M059J (cell line): ENCODE data around the gene DONSON. TPM values are rescaled to one million over a fixed set of nuclear protein-coding genes. Genes with fewer than 3 reads are reported as not detected.
"Not testable (repeated sequence)": the region's sequence is repeated elsewhere in the genome, so short reads cannot be mapped to it uniquely, and the experiment has no call there.

Source experiments
- DNase-seq: peaks from one replicate; pipeline ENCODE4 v3.0.0-alpha.2; 2012; ENCODE audit warnings: low read depth
- total RNA-seq: library from RNA; depleted of rRNA; stranded (reverse); fragments of >200 nt; shearing (Covaris generic); gene quantifications from 2 replicates; pipeline ENCODE4 v1.2.3, GENCODE V29; 2014; rRNA removed

DONSON gene, protein sequence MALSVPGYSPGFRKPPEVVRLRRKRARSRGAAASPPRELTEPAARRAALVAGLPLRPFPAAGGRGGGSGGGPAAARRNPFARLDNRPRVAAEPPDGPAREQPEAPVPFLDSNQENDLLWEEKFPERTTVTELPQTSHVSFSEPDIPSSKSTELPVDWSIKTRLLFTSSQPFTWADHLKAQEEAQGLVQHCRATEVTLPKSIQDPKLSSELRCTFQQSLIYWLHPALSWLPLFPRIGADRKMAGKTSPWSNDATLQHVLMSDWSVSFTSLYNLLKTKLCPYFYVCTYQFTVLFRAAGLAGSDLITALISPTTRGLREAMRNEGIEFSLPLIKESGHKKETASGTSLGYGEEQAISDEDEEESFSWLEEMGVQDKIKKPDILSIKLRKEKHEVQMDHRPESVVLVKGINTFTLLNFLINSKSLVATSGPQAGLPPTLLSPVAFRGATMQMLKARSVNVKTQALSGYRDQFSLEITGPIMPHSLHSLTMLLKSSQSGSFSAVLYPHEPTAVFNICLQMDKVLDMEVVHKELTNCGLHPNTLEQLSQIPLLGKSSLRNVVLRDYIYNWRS
- 73.6 and 106 TPM in 2 replicates for total RNA-seq

DNA sequence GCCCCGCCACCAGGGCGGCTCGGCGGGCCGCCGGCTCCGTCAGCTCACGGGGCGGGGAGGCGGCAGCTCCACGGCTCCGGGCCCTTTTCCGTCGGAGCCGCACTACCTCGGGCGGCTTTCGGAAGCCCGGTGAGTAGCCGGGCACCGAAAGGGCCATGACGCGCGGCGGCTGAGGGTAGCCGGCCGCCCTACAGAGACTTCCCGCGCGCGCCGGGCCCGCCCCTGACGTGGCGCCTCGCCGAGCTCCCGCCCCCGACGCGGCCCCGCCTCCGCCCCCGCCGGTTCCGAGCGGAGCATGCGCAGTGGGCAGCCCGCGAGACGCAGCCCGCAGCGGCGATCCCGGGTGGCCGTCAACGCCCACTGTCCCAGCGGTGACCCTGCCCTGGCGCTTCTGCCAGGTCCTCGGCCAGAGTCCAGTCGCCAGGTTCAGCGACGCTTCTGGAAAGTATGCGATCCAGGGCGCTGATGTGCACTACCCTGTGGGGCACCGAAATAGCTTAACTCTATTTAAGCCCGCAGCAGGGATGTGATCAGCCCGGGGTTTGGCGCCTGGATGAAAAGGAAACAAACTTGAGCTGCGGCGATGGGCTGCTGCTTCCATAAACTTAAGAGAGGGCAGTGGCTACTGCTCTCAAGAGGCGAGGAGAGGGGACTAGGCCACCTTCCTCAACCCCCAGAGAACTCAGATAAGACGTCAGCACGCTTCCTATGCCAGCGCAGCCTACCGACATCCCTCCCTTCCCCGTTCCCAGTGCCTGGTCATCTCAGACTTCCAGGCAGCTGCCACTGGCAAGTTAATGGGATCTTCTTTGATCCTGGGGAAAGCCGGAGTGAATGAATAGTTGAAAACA, at the start of gene DONSON:
Gene DONSON (minus strand): TSS at position 200 of the 851 bp plus-strand sequence. CDS start 43 bp downstream, at position 157.
- DNase-seq = peak; percentile 94

DNA sequence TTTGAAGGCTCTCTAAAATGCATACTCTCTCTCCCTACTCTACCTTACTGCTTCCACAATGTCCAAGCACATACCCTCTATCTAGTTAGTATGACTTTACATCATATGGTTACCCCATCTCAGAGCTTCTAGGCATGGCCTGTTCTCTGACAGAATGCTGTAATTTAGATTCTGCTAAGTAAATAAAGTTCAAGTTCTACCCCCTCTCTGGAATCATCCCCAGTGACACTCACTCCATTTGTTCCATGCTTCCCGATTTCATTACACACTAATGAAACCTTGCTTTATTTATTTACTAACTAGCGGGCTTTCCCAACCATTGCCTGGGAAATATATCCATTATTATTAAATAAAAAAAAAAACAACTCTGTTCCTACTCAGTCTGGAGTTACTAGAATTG, 45.8 kb upstream of the DONSON start:
- no peak for DNase-seq

DNA sequence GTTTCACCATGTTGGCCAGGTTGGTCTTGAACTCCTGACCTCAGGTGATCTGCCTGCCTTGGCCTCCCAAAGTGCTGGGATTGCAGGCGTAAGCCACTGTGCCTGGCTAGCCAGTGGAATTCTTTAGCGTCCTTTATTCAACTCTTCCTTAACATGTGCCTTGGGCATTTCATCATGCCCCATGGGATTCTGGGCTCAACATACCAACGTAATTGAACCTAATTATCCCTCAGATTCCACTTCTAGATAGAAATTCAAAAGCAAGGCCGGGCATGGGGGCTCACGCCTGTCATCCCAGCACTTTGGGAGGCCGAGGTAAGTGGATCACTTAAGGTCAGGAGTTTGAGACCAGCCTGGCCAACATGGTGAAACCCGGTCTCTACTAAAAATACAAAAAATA, 37.7 kb upstream of the DONSON start:
- DNase-seq = not testable (repeated sequence)

DNA sequence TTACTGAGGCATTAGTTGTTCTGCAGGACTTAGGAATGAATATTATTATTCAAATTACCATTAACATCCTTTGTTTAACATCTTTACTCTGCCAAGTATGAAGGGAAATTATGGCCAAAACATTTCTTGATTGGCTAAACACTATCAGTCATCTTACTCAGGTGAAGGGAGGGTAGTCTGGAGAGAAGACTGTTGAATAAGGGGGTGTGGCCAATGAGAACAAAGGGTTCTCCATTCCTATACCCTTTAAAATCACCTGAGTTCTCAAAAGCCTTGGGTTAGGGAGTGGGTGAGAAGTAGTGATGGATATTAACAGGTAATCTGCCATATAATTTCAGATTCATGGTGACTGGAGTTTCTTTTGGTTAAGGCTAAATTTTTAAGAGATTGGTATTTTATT, 33.8 kb upstream of the DONSON start:
- DNase-seq = no peak

GRCh38 chr21:33619726-33620125, 31.2 kb upstream of the DONSON start:
- no peak for DNase-seq

DNA sequence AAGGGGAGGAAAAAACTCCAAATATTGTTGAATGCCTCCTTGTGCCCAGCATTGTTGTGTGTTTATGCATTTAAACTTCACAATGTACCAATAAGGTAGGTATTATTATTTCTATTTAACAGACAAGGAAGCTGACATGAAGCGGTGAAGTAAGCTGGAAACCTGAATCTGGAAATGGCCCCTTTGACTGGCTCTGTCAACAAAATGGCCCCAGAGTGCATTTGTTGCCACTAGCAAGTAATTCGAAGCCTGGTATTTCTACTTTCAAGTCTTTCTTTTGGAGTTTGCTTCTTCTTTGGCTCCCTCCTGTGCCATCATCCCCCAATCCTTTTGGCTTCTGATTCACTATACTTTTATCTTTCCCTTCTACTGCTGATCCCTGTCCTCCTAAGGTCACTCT, 29.9 kb upstream of the DONSON start:
- DNase-seq = no peak

DNA sequence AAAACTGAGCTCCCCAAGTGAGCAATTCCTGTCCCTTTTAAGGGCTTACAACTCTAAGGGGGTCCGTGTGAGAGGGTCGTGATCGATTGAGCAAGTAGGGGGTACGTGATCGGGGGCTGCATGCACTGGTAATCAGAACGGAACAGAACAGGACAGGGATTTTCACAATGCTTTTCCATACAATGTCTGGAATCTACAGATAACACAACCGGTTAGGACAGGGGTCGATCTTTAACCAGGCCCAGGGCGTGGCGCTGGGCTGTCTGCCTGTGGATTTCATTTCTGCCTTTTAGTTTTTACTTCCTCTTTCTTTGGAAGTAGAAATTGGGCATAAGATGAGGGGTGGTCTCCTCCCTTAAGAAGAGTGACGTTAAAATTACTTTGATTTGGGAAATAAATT, 29.1 kb upstream of the DONSON start:
- not testable (repeated sequence) for DNase-seq

GRCh38 chr21:33611006-33611744, 22.7 kb upstream of the DONSON start:
- DNase-seq = no peak

DNA sequence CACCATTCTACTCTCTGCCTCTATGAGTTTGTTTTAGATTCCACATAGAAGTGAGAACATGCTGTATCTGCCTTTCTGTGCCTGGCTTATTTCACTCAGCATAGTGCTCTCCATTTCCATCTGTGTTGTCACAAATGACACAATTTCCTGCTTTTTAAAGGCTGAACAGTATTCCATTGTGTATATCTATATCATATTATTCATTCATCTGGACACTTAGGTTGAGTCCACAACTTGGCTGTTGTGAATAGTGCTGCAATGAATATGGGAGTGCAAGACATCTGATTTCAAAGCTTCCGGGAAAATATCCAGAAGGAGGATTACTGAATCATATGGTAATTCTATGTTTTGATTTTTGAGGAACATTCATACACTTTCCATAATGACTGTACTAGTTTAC, 20.1 kb upstream of the DONSON start:
- DNase-seq = no peak

DNA sequence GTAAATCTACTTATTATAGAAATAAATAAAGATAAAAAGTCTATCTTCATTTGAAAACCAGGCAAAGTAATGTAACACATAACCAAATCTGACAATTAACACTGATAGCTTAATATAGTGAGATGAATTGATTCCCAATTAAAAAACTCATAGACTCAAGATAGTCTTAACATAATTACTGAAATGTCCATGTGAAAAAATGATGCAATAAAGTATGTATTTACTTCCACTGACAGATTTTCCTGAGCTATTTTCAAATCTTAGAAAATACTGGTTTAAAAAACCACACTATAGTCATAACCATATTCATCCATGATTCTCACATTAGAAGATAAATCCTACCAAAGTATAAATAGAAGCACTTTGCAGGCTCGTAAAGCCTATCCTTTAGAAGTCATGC, 9.6 kb upstream of the DONSON start:
- no peak for DNase-seq

DNA sequence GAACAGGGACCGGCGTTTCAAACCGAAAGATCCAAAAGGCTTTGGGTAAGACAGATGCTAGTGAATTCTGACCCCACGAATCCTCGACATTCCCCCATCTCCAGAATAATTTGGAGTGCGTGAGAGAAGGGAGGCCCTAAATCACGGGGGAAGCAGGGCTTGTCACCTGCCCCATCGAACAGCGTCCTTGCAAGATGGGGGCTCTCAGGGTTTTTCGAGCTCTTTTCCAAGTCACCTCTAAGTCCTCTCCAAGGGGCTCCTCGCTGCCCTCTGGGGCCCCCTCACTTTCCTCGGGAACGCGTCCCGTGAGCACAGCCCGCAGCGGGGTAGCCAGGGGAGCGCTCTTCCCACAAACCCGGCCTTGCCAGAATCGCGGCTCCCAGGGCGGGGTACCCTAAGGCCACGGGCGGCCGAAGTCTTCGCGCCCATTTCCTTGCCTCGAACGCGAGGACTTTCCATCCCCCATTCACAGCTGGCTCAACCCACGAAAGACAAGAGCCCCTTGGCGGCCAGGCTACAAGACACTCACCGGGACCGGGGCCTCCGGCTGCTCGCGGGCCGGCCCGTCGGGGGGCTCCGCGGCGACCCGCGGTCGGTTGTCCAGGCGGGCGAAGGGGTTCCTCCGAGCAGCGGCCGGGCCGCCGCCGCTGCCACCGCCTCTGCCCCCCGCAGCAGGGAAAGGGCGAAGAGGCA, 546 bp downstream of the DONSON start:
- peak; percentile 61 for DNase-seq

GRCh38 chr21:33586927-33587326, 1.6 kb downstream of the DONSON start:
- no peak for DNase-seq

DNA sequence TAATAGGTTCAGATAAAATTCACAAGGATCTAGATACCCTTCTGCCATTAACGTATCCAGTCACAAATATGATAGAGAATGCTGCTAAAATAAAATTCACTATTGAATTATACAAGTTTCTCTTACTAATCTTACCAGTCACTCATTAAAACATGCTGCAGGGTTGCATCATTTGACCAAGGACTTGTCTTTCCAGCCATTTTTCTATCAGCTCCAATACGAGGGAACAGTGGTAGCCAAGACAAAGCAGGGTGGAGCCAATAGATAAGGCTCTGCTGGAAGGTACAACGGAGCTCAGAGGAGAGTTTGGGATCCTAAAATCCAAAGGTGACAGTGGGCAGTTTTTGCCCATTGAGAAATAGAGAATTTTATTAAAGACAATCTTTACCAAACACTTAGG, 4.0 kb downstream of the DONSON start:
- no peak for DNase-seq

DNA sequence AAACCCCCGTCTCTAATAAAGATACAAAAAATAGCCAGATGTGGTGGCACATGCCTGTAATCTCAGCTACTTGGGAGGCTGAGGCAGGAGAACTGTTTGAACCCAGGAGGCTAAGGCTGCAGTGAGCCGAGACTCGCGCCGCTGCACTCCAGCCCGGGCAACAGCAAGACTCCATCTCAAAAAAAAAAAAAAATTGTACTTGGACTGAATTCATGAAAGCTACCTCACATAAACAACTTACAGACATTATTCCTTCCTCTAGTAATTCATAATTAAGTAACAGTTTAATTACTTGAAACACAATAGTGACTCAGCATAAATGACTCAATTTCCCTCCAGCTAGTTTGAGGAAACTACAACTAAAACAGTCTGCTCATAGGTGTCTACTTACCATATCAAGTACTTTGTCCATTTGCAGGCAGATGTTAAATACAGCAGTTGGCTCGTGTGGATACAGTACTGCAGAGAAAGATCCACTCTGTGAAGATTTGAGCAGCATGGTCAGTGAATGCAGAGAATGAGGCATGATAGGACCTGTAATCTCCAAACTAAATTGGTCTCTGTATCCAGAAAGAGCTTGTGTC, 9.4 kb downstream of the DONSON start:
- peak; percentile 76 for DNase-seq

DNA sequence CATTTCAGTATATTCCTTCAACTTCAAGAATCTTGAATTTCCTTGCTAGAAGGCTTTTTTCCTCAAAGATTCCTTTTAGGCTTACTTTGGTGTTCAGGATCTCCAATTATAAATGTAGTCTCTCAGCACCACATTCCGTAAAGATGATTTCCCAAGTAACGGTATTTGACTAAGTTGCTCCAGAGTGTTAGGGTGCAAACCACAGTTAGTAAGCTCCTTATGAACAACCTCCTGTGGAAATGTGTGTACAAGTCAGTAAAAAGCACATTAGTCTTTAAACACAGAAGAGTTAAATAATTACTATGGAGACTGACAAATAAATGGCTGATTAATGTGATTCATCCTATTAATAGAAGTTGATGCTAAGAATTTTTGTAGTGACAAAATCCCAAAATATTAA, 10.3 kb downstream of the DONSON start:
- DNase-seq = peak; percentile 62

GRCh38 chr21:33576741-33577141, 11.7 kb downstream of the DONSON start:
- DNase-seq = not testable (repeated sequence)

GRCh38 chr21:33572350-33572749, 16.1 kb downstream of the DONSON start:
- no peak for DNase-seq

DNA sequence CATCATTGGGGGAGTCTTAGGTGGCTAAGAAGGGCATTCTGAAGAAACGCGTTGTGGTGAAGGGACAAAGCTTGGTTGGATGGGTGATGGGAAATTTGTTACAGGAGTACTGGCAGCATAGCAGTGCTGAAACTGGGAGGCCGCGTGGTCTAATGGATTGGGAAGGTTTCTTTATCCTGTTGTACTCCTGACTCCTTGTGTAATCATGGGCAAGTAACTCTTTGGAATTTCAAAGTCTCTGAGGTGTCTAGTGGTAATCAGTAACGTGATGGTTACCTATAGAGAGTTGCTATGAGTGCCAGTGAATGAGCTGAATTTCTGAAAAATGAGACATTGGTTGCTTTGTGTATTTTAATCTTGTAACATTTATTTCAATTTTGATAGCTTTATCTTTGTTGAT, 18.5 kb downstream of the DONSON start:
- DNase-seq = no peak

GRCh38 chr21:33568448-33568847, 20.0 kb downstream of the DONSON start:
- no peak for DNase-seq

- DNase-seq = no peak
Measured at GRCh38 chr21:33567914-33568313, 20.6 kb downstream of the DONSON start.

DNA sequence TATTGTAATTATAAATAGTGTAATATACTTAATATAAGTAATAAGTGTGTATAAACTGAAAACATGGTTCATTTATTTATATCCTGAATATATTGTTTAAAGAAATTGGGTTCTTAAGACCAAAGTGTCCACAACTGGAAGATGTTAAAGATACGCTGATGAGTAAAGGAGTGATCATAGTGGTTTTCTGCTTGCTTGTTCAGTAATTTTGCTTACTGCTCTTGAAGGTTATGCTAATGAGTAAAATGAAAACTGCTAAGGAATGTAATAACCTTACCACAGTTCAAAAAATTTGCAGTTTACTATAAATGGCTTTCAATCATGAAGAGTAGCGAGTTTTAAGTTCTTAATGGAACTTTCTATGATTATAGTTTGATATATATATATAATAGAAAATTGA, 22.0 kb downstream of the DONSON start:
- DNase-seq = peak; percentile 27
